ENCODE results near the gene EID2. TPM values are rescaled to one million over a fixed set of nuclear protein-coding genes. Genes with fewer than 3 reads are reported as not detected.

Gene EID2
- total RNA-seq, 2 experiments from 2014 or later: 17.3 to 22.9 TPM

DNA sequence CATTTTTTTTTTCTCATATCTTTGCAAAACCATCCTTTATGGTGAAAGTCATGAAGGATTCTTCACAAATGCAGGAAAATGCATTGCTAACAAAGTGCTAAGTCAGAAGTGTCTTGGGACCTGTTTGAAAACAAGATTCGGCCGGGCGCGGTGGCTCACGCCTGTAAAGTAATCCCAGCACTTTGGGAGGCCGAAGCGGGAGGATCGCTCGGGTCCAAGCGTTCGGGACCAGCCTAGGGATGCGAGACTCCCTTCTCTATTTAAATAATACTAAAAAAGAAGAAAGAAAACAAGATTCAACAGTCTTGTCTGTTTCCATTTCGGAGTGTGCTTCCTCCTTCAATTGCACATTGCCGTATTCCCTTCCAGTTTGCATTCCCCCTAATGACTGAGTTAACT lies 8.1 kb downstream of the EID2 start:
- ChIA-PET CTCF (ENCODE audit: unreplicated experiment) (interaction anchor here (0.9 kb wide), 1 partner anchor 92 kb away, joined by 4 read pairs; no protein-coding TSS in a partner anchor), POLR2A (interaction anchor here (0.6 to 3.9 kb wide), 4 partner anchors 11 to 514 kb away, joined by 3 to 10 read pairs (median 4); partner anchors contain the start of gene RPS16)
- no peak for DNase-seq (ENCODE audit: low spot score)
- Histone ChIP-seq H3K36me3 (ENCODE audit: insufficient read depth, low read length) (peaks cover 3% of the 10 kb centered on the region; the same call in 1 of the 2 replicates), H3K27ac (ENCODE audit: low read depth, low read length, poor library complexity, severe bottlenecking) (no peak overlapping the region), H3K9me2 (ENCODE audit: insufficient read depth, low read length) (no peaks in the 10 kb centered on the region), H4K20me1 (ENCODE audit: insufficient read depth, low read length) (no peaks in the 10 kb centered on the region), H3K4me3 (ENCODE audit: low read depth, low read length, poor library complexity, severe bottlenecking) (peak overlapping the region; percentile 89), H3K4me1 (ENCODE audit: insufficient read depth, low read length, poor library complexity, severe bottlenecking) (peaks cover 27% of the 10 kb centered on the region), H3K9me3 (ENCODE audit: low read length) (no peaks in the 10 kb centered on the region), H2AFZ (ENCODE audit: low read length) (peak overlapping the region; percentile 71; the same call in 1 of the 2 replicates), H3K4me2 (ENCODE audit: low read length) (peak overlapping the region; percentile 98), H3K79me2 (ENCODE audit: insufficient read depth, low read depth, low read length) (peaks cover 14% of the 10 kb centered on the region; the same call in 1 of the 2 replicates)
- TF ChIP-seq, protein P1, sequence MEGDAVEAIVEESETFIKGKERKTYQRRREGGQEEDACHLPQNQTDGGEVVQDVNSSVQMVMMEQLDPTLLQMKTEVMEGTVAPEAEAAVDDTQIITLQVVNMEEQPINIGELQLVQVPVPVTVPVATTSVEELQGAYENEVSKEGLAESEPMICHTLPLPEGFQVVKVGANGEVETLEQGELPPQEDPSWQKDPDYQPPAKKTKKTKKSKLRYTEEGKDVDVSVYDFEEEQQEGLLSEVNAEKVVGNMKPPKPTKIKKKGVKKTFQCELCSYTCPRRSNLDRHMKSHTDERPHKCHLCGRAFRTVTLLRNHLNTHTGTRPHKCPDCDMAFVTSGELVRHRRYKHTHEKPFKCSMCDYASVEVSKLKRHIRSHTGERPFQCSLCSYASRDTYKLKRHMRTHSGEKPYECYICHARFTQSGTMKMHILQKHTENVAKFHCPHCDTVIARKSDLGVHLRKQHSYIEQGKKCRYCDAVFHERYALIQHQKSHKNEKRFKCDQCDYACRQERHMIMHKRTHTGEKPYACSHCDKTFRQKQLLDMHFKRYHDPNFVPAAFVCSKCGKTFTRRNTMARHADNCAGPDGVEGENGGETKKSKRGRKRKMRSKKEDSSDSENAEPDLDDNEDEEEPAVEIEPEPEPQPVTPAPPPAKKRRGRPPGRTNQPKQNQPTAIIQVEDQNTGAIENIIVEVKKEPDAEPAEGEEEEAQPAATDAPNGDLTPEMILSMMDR (conservative IDR thresholded peaks at IDR 0.05; ENCODE audit: low read length): no peak
- no peak for TF ChIP-seq EZH2phosphoT487 (IDR thresholded peaks at IDR 0.05; ENCODE audit: borderline replicate concordance, low read depth, low read length)
- intact Hi-C loops (cut with micrococcal nuclease; ENCODE audit: unreplicated experiment): loop anchor here (1.0 to 10.0 kb wide), 5 partner anchors 33 to 407 kb away; partner anchors contain the start of genes DLL3, MED29, PAF1 and PAK4
- BruUV-seq (replicated peaks): no TSS peak

DNA sequence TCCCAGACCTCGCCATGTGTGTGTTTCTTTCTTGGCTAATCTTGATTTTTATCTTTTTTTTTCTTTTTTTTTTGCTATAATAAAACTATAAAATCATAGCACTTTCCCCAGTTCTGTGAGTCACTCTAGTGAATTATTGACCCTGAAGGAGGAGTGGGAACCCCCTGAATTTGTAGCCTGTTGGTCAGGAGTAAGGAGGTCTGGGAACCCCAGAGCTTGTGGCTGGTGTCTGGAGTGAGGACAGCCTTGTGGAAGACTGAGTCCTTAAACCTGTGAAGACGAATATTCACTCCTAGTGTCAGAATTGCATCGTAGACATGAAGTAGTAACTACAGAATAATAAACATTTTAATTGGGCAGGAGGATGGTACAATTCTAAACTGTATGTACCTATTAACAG lies 14.8 kb downstream of the EID2 start:
- Histone ChIP-seq H3K79me2 (ENCODE audit: insufficient read depth, low read depth, low read length) (no peaks in the 10 kb centered on the region), H3K36me3 (ENCODE audit: insufficient read depth, low read length) (peaks cover 3% of the 10 kb centered on the region; the same call in 1 of the 2 replicates), H2AFZ (ENCODE audit: low read length) (no peak overlapping the region), H3K9me3 (ENCODE audit: low read length) (no peaks in the 10 kb centered on the region), H4K20me1 (ENCODE audit: insufficient read depth, low read length) (no peaks in the 10 kb centered on the region), H3K4me3 (ENCODE audit: low read depth, low read length, poor library complexity, severe bottlenecking) (no peak overlapping the region), H3K9me2 (ENCODE audit: insufficient read depth, low read length) (no peaks in the 10 kb centered on the region), H3K27ac (ENCODE audit: low read depth, low read length, poor library complexity, severe bottlenecking) (no peak overlapping the region), H3K4me1 (ENCODE audit: insufficient read depth, low read length, poor library complexity, severe bottlenecking) (peaks cover 2% of the 10 kb centered on the region), H3K4me2 (ENCODE audit: low read length) (no peak overlapping the region)
- no peak for DNase-seq (ENCODE audit: low spot score)
- intact Hi-C loops (cut with micrococcal nuclease; ENCODE audit: unreplicated experiment): no loop called here
- no TSS peak for BruUV-seq (replicated peaks)
- POLR2A ChIA-PET: no interaction called here
- TF ChIP-seq, protein P1 (conservative IDR thresholded peaks at IDR 0.05; ENCODE audit: low read length): no peak
- TF ChIP-seq EZH2phosphoT487 (IDR thresholded peaks at IDR 0.05; ENCODE audit: borderline replicate concordance, low read depth, low read length): no peak
- CTCF ChIA-PET (ENCODE audit: unreplicated experiment): interaction anchor here (0.9 kb wide), 1 partner anchor 22 kb away, joined by 4 read pairs; no protein-coding TSS in a partner anchor

DNA sequence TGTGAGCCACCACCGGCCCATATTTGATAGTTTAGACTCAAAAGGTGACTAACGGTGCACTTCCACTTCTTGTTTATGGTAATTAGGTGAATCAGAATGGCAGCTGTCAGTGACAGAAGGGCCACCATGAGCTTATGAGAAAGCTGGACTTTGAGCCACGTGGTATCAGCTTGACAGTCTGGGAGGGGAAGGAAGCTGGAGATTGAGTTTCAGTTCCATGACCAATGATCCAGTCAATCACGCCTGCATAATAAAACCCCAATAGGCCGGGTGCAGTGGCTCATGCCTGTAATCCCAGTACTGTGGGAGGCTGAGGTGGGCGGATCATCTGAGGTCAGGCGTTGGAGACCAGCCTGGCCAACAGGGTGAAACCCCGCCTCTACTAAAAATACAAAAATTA lies 15.5 kb downstream of the EID2 start:
- Histone ChIP-seq H2AFZ (ENCODE audit: low read length) (no peak overlapping the region), H3K79me2 (ENCODE audit: insufficient read depth, low read depth, low read length) (no peaks in the 10 kb centered on the region), H3K4me3 (ENCODE audit: low read depth, low read length, poor library complexity, severe bottlenecking) (no peak overlapping the region), H4K20me1 (ENCODE audit: insufficient read depth, low read length) (no peaks in the 10 kb centered on the region), H3K9me2 (ENCODE audit: insufficient read depth, low read length) (no peaks in the 10 kb centered on the region), H3K4me1 (ENCODE audit: insufficient read depth, low read length, poor library complexity, severe bottlenecking) (peaks cover 8% of the 10 kb centered on the region), H3K4me2 (ENCODE audit: low read length) (no peak overlapping the region), H3K27ac (ENCODE audit: low read depth, low read length, poor library complexity, severe bottlenecking) (no peak overlapping the region), H3K36me3 (ENCODE audit: insufficient read depth, low read length) (peaks cover 3% of the 10 kb centered on the region; the same call in 1 of the 2 replicates), H3K9me3 (ENCODE audit: low read length) (no peaks in the 10 kb centered on the region)
- no peak for TF ChIP-seq EZH2phosphoT487 (IDR thresholded peaks at IDR 0.05; ENCODE audit: borderline replicate concordance, low read depth, low read length)
- TF ChIP-seq, protein P1 (conservative IDR thresholded peaks at IDR 0.05; ENCODE audit: low read length): no peak
- no peak for DNase-seq (ENCODE audit: low spot score)
- no TSS peak for BruUV-seq (replicated peaks)
- intact Hi-C loops (cut with micrococcal nuclease; ENCODE audit: unreplicated experiment): no loop called here
- ChIA-PET POLR2A (interaction anchor here (0.6 kb wide), 1 partner anchor 78 kb away, joined by 4 read pairs; no protein-coding TSS in a partner anchor), CTCF (ENCODE audit: unreplicated experiment) (interaction anchor here (0.9 kb wide), 1 partner anchor 21 kb away, joined by 4 read pairs; no protein-coding TSS in a partner anchor)

All from OCI-LY7 (cell line).